HG03432 (cell line): Measurements from ENCODE around the gene SLC25A41.

ENCODE experiments used
- ATAC-seq: cut with Tn5 transposase; IDR thresholded peaks from one replicate; pipeline ENCODE4 v1.9.1; 2021; ENCODE audit warnings: mild to moderate bottlenecking, moderate library complexity; ENCODE audit not compliant: unreplicated experiment

Gene SLC25A41

DNA sequence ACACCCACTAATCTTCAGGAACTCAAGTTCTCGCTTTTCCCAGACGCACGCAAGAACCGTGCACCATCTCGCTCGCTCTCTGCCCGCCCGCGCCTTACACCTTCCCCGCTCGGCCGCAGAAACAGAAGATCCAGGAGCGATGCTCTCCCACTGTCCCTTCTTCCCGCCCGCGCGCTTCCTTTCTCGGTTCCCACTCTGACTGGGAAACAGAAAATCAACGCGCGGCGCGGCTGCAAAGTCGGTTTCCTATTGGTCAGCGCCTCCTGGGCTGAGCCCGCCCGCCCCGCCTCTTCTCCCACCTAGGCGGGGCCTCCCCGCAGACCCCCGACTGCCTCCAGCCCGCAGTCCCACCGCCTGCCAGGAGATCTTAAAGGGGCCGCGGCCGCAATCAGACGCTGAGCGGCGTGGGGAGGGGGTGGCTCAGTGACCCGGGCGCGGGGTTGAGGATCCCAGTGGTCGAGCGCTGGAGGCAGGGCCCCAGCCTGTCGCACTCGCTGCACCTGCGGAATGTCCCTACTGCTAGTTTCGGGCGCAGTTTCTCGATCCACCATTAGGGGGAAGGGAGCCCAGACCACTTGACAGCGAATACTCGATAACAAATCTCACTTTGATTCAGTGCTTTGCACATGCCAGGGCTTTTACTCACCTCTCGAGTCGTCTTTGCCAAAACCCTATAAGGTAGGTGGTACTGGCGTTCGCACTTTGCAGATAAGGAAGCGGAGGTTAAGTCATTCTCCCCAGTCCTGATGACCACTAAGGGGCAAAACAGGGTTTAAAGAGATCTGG, 26.7 kb upstream of the SLC25A41 start:
- peak; percentile 72 for ATAC-seq

DNA sequence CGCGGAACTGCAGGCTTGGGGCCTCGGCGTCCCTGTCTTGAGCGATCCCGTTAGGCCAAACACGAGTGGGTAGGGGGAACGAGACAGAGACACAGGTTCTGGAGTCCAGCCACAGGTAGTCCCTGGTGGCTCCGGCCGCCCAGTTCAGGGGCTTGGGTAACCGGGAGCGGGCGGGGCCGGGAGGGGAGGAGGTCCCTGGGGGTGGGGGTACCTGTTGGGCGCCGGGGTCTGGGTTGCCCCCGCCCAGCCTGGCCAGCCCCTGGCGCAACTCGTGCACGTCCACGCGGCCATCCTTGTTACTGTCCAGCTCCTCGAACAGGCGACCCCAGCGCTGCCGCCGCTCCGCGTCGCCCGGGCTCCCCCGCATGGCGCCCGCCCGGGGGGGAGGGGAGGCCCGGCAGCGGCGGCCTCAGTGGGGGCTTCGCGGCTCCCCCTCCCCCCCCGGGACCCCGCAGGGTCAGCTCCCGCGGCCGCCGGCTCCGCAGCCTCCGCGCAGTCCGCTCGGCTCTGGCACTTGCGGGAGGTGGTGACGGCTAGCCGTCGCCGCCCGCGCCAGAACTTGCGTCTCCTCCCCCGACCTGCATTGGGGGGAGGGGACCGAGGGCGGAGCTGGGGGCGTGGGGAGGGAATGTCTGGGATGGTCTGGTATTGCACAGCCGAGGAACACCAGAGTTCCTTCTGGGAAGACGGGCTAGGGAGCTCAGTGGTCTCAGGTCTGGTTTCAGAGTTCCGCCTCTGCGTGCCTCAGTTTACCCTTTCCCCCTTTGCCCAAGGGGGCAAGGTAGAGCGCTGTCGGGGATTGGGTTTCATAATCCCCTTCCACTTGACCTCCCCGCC, 25.9 kb upstream of the SLC25A41 start, which contains the start of gene SLC25A23:
TSS of gene SLC25A23 (minus strand) at position 531 of the 837 bp plus-strand sequence. CDS start at position 367, 164 bp downstream.
- ATAC-seq = peak; percentile 38

DNA sequence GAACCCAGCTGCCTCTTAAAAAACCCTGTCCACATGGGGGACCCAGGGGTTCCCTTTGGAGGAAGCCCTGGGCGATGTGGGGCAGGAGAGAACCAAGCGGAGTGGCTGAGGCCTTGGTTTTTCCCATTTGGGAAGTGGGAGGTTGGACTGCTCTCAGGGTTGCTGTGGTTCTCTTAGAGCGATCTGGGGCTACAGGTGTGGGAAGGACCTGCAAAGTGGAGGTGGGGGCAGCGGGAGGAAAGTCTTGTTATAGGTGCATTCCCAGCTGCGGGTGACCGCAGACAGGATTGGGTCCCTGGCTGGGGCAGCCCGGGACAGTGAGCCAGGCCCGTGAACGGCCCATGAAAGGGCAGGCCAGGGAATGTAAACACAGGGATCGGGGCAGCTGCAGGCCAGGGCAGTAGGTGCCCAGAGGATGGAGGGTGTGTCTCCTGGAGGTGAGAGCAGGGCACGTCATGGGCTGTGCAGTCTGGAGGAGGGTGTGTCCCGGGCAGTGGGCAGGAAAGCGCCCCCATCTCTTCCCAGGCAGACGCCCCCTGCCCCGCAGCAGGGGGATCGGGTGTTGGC, 25.2 kb upstream of the SLC25A41 start:
- ATAC-seq = no peak

DNA sequence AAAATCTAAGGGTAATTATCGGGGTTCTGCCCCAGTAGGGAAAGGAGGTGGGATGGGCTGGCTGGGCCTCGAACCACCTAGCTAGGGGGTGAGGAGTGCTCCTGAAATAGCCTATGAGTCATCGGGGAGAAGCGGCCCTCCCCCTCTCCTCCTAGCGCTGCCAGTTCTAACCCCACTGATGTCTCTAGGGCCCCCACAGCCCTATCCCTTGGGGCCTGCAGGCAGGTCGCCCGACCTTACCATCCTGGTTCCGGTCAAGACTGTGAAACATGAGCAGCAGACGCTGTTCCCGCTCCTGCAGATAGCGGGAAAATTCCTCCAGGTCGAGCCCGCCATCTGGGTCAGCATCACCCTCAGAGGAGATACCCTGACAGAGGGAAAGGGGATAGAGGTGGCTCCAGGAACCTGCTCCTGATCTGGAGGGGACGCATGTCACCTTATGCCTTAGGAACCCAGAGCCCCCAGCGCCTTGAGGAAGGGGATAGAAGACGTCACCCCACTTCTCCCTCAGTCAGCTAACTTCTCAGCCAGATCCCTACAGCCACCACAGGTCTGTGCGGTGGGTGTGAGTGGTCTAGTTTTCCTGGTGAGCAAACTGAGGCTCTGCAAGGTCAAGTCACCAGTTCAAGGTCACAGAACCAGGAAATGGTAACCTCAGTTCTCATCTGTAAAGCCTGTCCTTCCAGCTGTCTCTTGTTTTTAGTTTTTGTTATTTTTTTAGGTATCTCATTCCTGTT, 24.6 kb upstream of the SLC25A41 start:
- ATAC-seq = no peak

DNA sequence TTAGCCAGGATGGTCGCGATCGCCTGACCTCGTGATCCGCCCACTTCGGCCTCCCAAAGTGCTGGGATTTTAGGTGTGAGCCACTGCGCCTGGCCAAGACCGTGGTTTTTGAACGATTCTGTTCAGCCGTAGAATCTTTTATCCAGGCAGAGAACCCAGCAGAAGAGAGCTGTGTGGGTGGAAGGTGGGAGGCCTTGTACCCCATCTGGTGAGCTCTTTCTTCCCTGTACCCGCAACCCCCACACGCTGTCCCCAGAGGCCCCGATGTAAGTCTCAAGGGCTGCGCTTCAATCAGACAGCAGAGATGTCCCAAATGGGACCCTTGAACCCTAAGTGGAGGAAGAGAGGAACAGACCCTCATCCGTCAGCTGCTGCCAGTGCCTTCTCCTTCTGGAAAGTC, 22.4 kb upstream of the SLC25A41 start:
- ATAC-seq = no peak

DNA sequence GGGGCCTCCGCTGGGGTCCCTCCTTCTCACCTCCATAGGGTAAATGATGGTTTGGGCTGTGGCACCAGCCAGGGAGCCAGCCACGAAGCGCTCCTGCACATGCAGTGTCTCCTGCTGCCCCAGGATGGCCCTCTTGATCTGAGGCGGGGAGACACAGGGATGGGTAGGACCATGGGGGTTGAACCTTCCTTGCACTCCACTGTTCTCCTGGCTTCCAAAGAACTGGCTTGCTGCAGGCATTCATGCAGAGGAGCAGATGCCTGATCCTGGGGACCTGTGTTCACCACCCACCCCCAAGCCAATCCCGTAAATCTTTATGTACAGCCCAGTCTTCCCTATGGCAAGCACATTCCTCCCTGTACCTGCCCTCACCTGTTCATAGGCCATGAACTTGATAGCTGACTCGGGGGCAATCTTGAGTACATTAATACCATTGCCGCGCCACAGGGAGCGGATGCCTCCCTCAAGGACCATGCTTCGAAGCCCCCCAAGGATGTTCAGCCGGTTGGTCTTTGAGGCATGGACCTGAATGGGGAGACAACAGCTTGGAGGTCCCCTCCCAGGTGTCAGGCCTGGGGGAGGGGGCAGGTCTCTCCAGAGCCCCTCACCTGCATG, 20.5 kb upstream of the SLC25A41 start:
- no peak for ATAC-seq

DNA sequence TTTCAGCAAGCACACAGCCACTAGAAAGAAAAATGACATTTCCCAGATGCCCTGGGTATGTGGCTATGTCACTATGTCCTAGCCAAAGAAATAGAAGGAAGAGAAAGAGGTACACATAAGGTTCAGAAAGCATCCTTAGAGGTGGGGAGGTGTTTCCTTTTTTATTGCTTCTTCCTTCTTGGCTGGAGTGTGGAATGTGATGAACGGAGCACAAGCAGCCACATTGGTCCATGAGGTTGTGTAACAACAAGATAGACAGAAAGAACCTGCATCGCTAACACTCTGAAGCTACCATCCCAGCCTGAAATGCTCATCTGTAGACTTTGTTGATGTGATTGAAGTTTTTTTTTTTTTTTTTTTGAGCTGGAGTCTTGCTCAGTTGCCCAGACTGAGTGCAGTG, 19.3 kb upstream of the SLC25A41 start:
- ATAC-seq = no peak

DNA sequence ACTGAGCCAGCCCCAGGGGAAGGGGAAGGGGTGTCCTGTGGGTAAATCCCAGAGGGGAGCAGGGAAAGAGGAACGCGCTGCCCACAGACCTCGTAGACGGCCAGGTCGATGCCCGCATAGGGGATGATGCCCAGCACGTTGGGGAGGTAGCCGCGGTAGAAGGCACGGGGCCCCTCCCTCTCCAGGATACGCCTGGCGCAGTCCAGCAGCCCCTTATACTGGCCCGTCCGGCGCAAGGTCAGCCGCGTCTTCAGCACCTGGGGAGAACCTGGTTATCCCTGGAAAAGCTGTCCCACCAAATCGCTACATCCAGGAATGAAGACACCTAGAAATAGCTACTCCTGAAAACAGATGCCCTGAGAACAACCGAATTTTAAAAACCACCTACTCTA, 18.7 kb upstream of the SLC25A41 start:
- ATAC-seq = no peak

DNA sequence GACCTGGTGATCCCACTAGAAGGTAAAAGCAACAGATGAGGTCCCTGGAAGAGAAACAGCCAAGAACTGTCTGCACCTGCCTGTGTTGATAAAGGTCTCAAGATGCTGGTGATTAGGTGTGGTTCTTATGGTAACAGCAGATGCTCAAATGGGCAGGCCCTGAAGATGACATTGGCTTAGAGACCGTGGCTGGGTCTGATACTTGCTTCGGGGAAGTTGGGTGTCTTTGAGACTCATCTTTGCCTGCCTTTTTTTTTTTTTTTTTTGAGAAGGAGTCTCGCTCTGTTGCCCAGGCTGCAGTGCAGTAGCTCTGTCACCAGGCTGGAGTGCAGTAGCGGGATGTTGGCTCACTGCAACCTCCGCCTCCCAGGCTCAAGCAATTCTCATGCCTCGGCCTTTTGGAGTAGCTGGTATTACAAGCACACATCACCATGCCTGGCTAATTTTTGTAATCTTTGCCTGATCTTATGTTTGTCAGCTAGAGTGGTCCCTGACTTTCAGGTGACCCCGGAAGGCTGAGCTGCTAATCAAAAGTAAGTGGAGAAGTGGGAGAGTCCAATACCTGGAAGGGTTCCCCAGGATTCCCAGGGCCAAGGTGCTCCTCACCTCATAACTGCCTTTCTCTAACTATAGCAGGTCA, 18.1 kb upstream of the SLC25A41 start:
- no peak for ATAC-seq

DNA sequence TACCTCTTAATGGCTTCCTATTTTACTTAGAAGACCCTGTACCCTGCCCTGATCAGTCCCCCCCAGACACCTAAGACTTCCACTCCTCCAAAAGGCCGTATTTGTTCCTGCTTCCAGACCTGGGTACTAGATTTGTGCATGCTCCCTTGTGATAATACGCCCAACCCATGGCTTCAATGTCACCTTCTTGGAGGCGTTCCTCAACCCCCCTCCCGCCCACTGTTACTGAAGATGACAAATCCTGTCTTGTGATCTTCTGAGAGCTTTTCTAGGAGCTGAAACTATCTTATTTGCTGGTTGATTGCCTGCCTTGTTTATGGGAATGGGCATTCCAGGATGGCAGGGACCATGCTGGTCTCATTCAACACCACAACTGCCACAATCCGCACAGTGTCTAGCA, 16.6 kb upstream of the SLC25A41 start:
- no peak for ATAC-seq

DNA sequence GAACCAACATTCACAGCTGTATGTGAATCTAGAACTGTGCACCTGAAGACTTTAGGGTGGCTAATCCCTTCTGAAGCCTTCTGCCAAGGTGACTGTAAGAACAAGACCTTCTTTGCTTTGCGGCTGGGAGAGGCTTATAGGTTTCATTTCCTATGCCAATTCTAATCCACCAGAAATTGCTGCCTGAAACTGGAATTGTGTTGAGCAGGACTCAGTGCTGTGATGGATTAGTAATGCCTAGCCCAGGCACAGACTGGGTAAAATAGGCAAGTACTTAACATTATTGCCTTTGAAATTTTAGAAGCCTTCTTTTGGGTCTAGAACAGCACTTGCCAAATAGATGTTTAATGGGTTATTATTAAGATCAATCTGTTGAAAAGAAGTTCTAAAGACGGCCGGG, 14.5 kb upstream of the SLC25A41 start:
- no peak for ATAC-seq

DNA sequence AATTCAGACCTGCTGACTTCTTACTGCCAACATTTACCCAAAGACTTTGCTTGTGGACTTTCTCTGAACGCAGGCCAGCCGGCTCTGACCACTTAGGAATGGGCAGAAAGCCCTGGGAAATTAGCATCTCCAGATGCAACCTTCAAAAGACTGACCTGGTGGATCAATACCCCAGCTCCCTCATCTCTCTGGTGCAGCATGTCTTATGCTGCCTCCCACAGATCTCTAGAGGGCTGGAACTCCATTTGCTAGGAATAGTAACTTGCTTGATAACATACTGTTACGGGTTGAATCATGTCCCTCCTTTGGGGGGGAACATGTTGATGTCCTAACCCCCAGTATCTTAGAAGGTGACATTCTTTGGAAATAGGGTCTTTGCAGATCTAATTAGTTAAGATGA, 12.9 kb upstream of the SLC25A41 start:
- no peak for ATAC-seq

DNA sequence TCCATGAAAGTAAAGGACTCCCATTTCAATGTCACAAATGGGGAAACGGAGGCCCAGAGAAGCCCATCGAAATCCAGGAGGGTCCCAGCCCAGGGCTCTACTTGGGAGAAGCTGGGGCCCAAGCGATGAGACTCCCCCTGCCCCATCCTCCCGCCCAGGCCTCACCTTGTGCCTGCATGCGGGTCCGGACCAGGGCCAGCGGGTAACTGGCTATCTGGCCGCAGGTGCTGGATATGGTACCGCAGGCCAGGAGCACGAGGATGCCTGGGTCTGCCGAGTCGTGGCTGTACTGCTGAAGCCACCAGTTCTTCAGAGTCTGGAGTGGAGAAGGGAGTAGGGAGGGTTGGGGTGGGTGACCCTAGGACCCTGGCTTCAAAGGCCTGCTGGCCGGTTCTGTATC, 10.4 kb upstream of the SLC25A41 start:
- ATAC-seq = no peak

DNA sequence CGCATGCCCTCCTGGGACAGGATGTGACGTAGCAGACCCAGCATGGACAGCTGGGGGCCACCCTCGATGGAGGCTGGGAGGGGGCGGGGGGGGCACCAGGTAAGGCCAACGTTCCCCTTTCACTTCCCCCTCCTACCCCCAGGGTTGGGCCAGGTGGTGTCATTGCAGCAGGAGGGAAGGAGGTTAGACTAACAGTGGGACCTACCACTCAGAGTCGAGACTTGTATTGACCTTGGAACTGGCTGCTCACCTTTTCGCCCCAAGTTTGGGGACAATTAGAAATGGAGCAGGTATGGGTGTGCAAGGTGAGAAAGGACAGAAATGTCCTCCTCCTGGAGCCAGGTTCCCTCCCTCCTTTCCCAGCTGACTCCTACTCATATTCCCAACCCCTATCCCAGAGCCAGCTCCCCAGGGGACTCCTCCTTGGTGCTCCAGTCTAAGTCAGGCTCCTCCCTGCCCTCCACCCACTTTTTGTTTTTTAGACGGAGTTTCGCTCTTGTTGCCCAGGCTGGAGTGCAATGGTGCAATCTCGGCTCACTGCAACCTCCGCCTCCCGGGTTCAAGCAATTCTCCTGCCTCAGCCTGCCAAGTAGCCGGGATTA, 8.6 kb upstream of the SLC25A41 start:
- ATAC-seq = no peak

DNA sequence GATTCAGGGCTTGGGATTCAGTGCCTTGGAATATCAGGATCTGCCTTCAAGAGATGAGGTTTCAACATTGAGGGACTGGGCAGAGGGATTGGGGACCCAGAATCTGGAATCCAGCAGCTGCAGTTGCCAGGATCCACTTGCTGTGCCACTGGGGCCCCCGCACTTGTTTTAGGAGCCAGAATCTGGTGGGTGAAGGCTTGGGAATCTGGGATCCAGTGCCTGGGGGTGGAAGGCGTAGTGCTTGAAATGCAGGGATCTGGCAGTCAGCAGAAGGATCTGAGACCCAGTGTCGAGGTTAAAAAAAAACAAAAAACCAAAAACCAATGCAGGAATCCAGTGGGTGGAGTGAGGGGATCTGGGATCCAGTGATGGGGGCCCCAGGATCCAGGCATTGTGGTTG, 7.3 kb upstream of the SLC25A41 start:
- no peak for ATAC-seq

DNA sequence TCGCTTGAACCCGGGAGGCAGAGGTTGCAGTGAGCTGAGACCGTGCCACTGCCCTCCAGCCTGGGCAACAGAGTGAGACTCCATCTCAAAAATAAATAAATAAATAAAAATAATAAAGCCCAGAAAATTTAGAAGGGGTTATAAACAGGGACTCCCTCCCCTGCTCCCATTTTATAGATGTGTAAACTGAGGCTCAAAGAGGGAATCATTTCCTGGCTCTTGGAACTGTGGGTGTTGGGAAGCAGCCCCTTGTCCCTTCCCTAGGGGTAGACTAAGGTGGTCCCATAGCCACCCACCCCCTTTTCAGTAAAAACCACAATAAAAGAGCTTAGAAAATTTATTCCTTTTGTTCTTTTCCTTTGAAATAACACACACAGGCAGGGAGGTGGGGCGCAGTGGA, 6.2 kb upstream of the SLC25A41 start:
- ATAC-seq = no peak

DNA sequence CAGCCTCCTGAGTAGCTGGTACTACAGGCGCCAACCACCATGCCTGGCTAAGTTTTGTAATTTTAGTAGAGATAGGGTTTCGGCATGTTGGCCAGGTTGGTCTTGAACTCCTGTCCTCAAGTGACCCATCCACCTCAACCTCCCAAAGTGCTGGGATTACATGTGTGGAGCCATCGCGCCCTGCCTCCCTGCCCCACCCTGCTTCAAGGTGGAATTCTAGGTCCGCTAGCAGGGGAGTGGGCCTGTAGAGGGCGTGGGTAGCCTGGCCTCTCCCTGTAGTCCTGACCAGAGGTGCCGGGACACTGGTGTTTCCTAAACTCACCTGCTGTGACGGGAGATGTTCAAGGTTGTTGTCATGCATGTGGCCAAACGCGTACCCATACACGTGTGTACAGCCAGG, 398 bp downstream of the SLC25A41 start:
- no peak for ATAC-seq

DNA sequence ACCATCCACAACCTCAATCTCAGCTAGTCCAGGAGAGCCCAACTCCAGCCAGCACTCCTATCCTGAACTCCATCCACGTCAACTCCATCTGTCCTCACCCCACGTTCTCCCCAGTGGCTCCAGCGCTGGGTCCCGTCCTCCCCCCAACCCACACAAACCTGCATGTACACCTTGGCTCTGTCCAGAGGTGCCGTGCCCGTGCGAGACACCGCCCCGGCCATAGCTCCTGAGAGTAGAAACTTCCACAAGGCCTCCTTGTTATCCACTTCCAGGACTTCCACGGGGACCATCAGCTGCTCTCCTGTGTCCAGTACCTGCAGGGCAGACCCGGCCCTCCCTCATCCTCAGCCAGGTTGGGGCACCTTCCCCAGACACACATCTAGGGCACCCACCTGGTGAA, 1.7 kb downstream of the SLC25A41 start:
- ATAC-seq = no peak

DNA sequence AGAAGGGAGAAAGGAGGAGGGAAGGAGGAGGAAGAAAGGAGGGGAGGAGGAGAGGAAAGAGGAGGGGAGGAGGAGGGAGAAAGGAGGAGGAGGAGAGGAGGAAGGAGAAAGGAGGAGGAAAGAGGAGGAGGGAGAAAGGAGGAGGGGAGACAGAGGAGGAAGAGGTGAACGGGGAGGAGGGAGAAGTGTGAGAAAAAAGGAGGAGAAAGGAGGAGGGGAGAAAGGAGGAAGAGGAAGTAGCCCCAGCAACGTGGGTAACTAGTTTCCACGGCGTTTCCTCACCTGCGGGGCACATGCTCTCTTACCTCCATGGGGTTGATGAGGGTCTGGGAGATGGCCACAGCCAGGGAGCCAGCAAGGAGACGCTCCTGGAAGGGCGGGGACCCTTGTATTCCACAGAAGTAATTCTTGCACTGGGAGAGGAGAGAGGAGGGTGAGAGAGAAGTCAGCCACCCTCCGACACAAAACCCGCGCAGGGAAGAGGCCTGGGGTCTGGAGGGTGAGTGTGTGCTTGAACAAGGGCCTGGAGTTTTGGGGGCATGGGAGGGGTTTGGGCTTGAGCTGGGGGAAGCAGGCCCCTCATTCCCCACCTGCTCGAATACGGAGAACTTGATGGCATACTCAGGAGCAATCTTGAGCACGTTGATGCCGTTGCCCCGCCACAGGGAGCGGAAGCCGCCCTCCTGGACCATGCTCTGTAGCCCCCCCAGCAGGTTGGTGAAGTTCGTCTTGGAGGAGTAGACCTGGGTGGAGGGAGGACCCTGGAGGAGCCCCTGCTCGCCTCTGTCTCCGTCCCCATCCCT, 3.9 kb downstream of the SLC25A41 start:
- no peak for ATAC-seq
